K562 (cell line): ENCODE results near the gene NOXRED1. TPM values are rescaled to one million over a fixed set of nuclear protein-coding genes. Genes with fewer than 3 reads are reported as not detected.
A peak's percentile ranks its signal among the peaks of the same experiment; 100 is the strongest.

Source experiments
- CCNT2 ChIP-seq: IDR thresholded peaks from 2 replicates; pipeline ENCODE4 v1.6.1; 2011; ENCODE audit warnings: borderline replicate concordance, low read depth, mild to moderate bottlenecking, moderate library complexity, mixed read lengths, low read length; ENCODE audit not compliant: insufficient read length; ENCODE audit errors: extremely low read depth
- PHF8 ChIP-seq: fragments of 200-600 bp; sonication (generic); IDR thresholded peaks from 2 replicates; pipeline ENCODE4 v1.6.1; 2012; ENCODE audit warnings: mixed run types, mild to moderate bottlenecking, inconsistent platforms, low read length, moderate library complexity, borderline replicate concordance
- RFX1 ChIP-seq: fragments of 450-650 bp; IDR thresholded peaks from 2 replicates; pipeline ENCODE4 v1.6.1; 2016; ENCODE audit warnings: mild to moderate bottlenecking, moderate library complexity
- SUPT5H ChIP-seq: fragments of 450-650 bp; IDR thresholded peaks from 2 replicates; pipeline ENCODE4 v1.6.1; 2016
- TAF1 ChIP-seq: IDR thresholded peaks from 2 replicates; pipeline ENCODE4 v1.6.1; 2011; ENCODE audit warnings: mild to moderate bottlenecking, low read length, moderate library complexity; ENCODE audit not compliant: insufficient read depth, control insufficient read depth, severe bottlenecking; ENCODE audit errors: extremely low read depth
- U2AF2 ChIP-seq: fragments of 200-400 bp; formaldehyde crosslinking; optimal IDR thresholded peaks from 2 replicates; pipeline ENCODE3; 2017; ENCODE audit warnings: low read depth, mild to moderate bottlenecking, low read length
- ZNF695 ChIP-seq: fragments of 450-650 bp; formaldehyde crosslinking; IDR thresholded peaks from 2 replicates; pipeline ENCODE4 v1.4.0; 2020; ENCODE audit warnings: mild to moderate bottlenecking, moderate library complexity
- polyA plus RNA-seq, 8 experiments: library from polyadenylated mRNA; depleted of rRNA in 4 of 8; stranded (reverse) in 5 of 8; unstranded in 3 of 8; fragments of >200 nt; fragmentation: Nextera tagmentation in 2 of 8; fragmentation: Illumina TruSeq in 1 of 8; extraction: Ambion mirVana in 2 of 8; extraction: Trizol in 1 of 8; gene quantifications; 2 replicates each; pipeline versions ENCODE4 v1.2.1 to v1.2.3, GENCODE V29; 2011 to 2014; ENCODE audit warnings: inconsistent platforms in 1 of 8, missing spikeins in 1 of 8
- total RNA-seq, 7 experiments: library from RNA; depleted of rRNA in 6 of 7; stranded (reverse); fragments of >200 nt in 6 of 7; fragmentation: Illumina TruSeq in 2 of 7; extraction: Trizol in 2 of 7; gene quantifications; 2 replicates each; pipeline versions ENCODE4 v1.2.1 to v1.2.3, GENCODE V29; 2011 to 2021; ENCODE audit warnings: low replicate concordance in 1 of 7
- TF ChIP-seq, protein P1 (sequence below): fragments of 150-350 bp; IDR thresholded peaks from 2 replicates; pipeline ENCODE4 v1.6.1; 2014; ENCODE audit warnings: low read depth, mild to moderate bottlenecking, low read length, borderline replicate concordance
- TF ChIP-seq, protein P2 (sequence below): sonication (generic); formaldehyde crosslinking; IDR thresholded peaks from 2 replicates; pipeline ENCODE4 v1.9.0; 2022; ENCODE audit warnings: mild to moderate bottlenecking, missing genetic modification reagents
- TF ChIP-seq, protein P3 (sequence below): fragments of 450-650 bp; IDR thresholded peaks from 2 replicates; pipeline ENCODE4 v1.6.1; 2016; ENCODE audit warnings: borderline replicate concordance
- TF ChIP-seq, protein P4 (sequence below): sonication (generic); formaldehyde crosslinking; IDR thresholded peaks from 2 replicates; pipeline ENCODE4 v1.8.0; 2022; ENCODE audit warnings: mild to moderate bottlenecking, missing genetic modification reagents

NOXRED1 gene
- total and polyA plus RNA-seq, 9 of the 15 experiments (the other 6 are each of a cell fraction or from before 2014, with no cell fraction given): 0.15 to 0.85 (median 0.30) TPM

DNA sequence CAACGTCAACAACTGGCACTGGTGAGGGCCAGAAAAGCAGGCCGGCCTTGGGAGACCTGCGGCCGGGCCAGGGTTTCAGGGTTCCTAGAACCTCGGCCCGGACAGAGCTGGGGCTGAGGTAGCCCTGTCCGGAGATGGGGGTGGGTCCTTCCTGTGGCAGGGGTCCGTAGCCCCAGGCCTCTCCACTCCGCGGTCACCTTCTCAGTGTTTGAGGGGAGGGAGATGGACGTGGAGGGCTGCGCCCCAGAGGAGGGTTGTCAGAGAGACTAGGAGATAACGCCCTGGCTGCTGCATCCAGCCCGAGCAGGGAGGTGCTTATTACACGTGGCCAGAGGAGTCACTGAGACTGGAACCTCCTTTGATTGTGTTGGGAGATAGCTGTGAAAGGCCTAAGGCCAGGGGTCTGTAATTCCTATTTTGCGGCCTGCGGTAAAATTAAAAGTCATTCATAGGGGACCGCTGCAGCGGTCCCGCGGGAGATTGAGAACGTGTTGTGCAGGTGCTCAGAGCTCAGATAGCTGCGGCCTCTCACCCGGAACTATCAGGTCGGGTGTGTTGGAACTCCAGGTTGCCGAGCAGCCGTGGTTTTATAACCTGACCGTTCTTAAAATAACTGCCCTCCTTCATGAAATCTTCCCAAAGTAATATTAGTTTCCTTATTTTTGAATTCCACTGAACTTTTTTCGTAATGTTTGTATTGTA is 35.1 kb upstream of the NOXRED1 start (continued):
- TF ChIP-seq PHF8 (peak; percentile 16; the same call in 1 of the 2 replicates), CCNT2 (peak; percentile 44), U2AF2 (no peak), RFX1 (peak; percentile 57; the same call in 1 of the 2 replicates), TAF1 (peak; percentile 10), ZNF695 (no peak), SUPT5H (no peak)
- TF ChIP-seq, protein P1, sequence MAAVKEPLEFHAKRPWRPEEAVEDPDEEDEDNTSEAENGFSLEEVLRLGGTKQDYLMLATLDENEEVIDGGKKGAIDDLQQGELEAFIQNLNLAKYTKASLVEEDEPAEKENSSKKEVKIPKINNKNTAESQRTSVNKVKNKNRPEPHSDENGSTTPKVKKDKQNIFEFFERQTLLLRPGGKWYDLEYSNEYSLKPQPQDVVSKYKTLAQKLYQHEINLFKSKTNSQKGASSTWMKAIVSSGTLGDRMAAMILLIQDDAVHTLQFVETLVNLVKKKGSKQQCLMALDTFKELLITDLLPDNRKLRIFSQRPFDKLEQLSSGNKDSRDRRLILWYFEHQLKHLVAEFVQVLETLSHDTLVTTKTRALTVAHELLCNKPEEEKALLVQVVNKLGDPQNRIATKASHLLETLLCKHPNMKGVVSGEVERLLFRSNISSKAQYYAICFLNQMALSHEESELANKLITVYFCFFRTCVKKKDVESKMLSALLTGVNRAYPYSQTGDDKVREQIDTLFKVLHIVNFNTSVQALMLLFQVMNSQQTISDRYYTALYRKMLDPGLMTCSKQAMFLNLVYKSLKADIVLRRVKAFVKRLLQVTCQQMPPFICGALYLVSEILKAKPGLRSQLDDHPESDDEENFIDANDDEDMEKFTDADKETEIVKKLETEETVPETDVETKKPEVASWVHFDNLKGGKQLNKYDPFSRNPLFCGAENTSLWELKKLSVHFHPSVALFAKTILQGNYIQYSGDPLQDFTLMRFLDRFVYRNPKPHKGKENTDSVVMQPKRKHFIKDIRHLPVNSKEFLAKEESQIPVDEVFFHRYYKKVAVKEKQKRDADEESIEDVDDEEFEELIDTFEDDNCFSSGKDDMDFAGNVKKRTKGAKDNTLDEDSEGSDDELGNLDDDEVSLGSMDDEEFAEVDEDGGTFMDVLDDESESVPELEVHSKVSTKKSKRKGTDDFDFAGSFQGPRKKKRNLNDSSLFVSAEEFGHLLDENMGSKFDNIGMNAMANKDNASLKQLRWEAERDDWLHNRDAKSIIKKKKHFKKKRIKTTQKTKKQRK: no peak
- TF ChIP-seq, protein P2, sequence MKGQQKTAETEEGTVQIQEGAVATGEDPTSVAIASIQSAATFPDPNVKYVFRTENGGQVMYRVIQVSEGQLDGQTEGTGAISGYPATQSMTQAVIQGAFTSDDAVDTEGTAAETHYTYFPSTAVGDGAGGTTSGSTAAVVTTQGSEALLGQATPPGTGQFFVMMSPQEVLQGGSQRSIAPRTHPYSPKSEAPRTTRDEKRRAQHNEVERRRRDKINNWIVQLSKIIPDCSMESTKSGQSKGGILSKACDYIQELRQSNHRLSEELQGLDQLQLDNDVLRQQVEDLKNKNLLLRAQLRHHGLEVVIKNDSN (CRISPR knock-in tag): peak; percentile 21; the same call in 1 of the 2 replicates
- TF ChIP-seq, protein P3, sequence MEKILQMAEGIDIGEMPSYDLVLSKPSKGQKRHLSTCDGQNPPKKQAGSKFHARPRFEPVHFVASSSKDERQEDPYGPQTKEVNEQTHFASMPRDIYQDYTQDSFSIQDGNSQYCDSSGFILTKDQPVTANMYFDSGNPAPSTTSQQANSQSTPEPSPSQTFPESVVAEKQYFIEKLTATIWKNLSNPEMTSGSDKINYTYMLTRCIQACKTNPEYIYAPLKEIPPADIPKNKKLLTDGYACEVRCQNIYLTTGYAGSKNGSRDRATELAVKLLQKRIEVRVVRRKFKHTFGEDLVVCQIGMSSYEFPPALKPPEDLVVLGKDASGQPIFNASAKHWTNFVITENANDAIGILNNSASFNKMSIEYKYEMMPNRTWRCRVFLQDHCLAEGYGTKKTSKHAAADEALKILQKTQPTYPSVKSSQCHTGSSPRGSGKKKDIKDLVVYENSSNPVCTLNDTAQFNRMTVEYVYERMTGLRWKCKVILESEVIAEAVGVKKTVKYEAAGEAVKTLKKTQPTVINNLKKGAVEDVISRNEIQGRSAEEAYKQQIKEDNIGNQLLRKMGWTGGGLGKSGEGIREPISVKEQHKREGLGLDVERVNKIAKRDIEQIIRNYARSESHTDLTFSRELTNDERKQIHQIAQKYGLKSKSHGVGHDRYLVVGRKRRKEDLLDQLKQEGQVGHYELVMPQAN: peak; percentile 55; the same call in 1 of the 2 replicates
- TF ChIP-seq, protein P4, sequence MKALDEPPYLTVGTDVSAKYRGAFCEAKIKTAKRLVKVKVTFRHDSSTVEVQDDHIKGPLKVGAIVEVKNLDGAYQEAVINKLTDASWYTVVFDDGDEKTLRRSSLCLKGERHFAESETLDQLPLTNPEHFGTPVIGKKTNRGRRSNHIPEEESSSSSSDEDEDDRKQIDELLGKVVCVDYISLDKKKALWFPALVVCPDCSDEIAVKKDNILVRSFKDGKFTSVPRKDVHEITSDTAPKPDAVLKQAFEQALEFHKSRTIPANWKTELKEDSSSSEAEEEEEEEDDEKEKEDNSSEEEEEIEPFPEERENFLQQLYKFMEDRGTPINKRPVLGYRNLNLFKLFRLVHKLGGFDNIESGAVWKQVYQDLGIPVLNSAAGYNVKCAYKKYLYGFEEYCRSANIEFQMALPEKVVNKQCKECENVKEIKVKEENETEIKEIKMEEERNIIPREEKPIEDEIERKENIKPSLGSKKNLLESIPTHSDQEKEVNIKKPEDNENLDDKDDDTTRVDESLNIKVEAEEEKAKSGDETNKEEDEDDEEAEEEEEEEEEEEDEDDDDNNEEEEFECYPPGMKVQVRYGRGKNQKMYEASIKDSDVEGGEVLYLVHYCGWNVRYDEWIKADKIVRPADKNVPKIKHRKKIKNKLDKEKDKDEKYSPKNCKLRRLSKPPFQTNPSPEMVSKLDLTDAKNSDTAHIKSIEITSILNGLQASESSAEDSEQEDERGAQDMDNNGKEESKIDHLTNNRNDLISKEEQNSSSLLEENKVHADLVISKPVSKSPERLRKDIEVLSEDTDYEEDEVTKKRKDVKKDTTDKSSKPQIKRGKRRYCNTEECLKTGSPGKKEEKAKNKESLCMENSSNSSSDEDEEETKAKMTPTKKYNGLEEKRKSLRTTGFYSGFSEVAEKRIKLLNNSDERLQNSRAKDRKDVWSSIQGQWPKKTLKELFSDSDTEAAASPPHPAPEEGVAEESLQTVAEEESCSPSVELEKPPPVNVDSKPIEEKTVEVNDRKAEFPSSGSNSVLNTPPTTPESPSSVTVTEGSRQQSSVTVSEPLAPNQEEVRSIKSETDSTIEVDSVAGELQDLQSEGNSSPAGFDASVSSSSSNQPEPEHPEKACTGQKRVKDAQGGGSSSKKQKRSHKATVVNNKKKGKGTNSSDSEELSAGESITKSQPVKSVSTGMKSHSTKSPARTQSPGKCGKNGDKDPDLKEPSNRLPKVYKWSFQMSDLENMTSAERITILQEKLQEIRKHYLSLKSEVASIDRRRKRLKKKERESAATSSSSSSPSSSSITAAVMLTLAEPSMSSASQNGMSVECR (CRISPR knock-in tag): peak; percentile 82; the same call in 1 of the 2 replicates
